NCI-H69 (cell line): Measurements from ENCODE around the gene MSANTD3.

Source experiments
- DNase-seq: peaks from one replicate; lab custom pipeline; 2025; lab: John Stamatoyannopoulos, UW

MSANTD3 gene

GRCh38 chr9:100465761-100466160 lies 38.8 kb downstream of the MSANTD3 start:
- peak; percentile 78 for DNase-seq

GRCh38 chr9:100466171-100466828 lies 39.4 kb downstream of the MSANTD3 start:
- peak; percentile 62 for DNase-seq

- no peak for DNase-seq
Measured at GRCh38 chr9:100466829-100467221, 39.9 kb downstream of the MSANTD3 start.

GRCh38 chr9:100468041-100468440 lies 41.1 kb downstream of the MSANTD3 start:
- no peak for DNase-seq

- DNase-seq = peak; percentile 47
Measured at GRCh38 chr9:100472268-100472667, 45.3 kb downstream of the MSANTD3 start.

GRCh38 chr9:100472788-100473275 lies 45.9 kb downstream of the MSANTD3 start, which contains the start of gene TMEFF1:
Gene TMEFF1 (plus strand): TSS chr9:100473149. CDS start chr9:100473545, 396 bp downstream.
- DNase-seq = peak; percentile 94

GRCh38 chr9:100473276-100474081 lies 46.5 kb downstream of the MSANTD3 start:
- DNase-seq = peak; percentile 88

GRCh38 chr9:100474082-100474923 lies 47.4 kb downstream of the MSANTD3 start:
- peak; percentile 68 for DNase-seq

- DNase-seq = peak; percentile 47
Measured at GRCh38 chr9:100474924-100475276, 48.0 kb downstream of the MSANTD3 start.

GRCh38 chr9:100477241-100477640 lies 50.3 kb downstream of the MSANTD3 start:
- no peak for DNase-seq

- no peak for DNase-seq
Measured at GRCh38 chr9:100478192-100478591, 51.2 kb downstream of the MSANTD3 start.

- no peak for DNase-seq
Measured at GRCh38 chr9:100479820-100480219, 52.9 kb downstream of the MSANTD3 start.

- DNase-seq = no peak
Measured at GRCh38 chr9:100485196-100485595, 58.3 kb downstream of the MSANTD3 start.

- no peak for DNase-seq
Measured at GRCh38 chr9:100486479-100487176, 59.7 kb downstream of the MSANTD3 start.

GRCh38 chr9:100488177-100488576 lies 61.2 kb downstream of the MSANTD3 start:
- no peak for DNase-seq

- DNase-seq = no peak
Measured at GRCh38 chr9:100489836-100490235, 62.9 kb downstream of the MSANTD3 start.

GRCh38 chr9:100492952-100493351 lies 66.0 kb downstream of the MSANTD3 start:
- DNase-seq = no peak

GRCh38 chr9:100498592-100498991 lies 71.6 kb downstream of the MSANTD3 start:
- DNase-seq = no peak

GRCh38 chr9:100499460-100499859 lies 72.5 kb downstream of the MSANTD3 start:
- DNase-seq = no peak

- DNase-seq = no peak
Measured at GRCh38 chr9:100499866-100500265, 72.9 kb downstream of the MSANTD3 start.
